ENCODE data around the gene LRRC15.

LRRC15 gene

GRCh38 chr3:194386066-194386465 lies 16.5 kb upstream of the LRRC15 start:
- no peak for DNase-seq (ENCODE audit: low read depth in 3 of 3, low spot score in 1 of 3)

- no peak for DNase-seq (ENCODE audit: low read depth in 3 of 3, low spot score in 1 of 3)
Observed at GRCh38 chr3:194384569-194385001, 15.0 kb upstream of the LRRC15 start.

GRCh38 chr3:194384156-194384555 lies 14.6 kb upstream of the LRRC15 start:
- DNase-seq (ENCODE audit: low read depth in 3 of 3, low spot score in 1 of 3), result no peak

DNA sequence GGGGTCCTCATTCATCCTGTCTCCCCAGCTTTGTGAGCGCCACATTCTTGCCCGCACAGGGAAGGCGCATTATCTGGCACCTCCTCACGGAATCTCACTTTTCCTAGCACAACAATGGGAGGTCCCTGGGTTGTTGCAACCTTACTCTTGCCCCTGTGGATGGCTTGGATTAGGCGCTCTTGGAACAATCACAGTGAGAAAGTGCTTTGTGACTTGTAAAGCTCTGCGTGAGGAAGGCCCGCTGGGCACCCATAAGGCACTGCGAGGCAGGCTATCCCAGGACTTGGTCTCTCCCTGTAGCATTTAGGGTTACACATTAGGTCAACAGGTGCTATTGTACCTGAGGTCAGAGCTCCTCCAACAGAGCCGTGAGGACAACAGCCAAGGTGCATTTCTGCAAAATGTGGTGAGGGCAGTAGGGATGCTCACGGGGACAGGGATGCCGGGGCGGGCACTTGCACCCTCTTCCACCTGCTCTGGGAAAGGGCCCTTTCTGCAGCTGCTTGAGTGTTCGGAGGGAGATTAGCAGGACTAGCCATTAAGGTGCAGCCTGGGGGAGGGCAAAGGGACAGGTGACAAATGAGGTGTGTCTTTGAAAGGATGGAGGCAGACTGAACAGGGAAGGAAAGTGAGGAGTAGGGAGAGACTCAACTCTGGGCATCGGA lies 13.9 kb upstream of the LRRC15 start:
- DNase-seq (ENCODE audit: low read depth in 3 of 3, low spot score in 1 of 3), result no peak

DNA sequence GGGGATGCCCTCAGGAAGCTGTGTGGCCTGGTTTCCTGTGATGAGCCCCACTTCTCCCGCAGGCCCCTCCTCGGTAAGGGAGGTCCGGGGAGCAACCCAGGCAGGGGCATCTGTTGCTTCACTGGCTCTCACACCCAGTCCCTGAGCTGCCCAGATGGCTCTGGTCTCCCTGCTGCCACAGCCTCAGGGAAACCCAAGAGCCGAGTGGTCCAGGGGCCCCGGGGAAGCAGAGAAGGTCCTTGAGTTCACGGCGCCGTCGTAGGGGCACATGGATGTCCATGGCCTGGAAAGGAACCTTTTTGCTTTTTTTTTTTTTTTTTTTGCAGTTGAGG lies 13.3 kb upstream of the LRRC15 start:
- DNase-seq (ENCODE audit: low read depth in 3 of 3, low spot score in 1 of 3), result no peak

DNA sequence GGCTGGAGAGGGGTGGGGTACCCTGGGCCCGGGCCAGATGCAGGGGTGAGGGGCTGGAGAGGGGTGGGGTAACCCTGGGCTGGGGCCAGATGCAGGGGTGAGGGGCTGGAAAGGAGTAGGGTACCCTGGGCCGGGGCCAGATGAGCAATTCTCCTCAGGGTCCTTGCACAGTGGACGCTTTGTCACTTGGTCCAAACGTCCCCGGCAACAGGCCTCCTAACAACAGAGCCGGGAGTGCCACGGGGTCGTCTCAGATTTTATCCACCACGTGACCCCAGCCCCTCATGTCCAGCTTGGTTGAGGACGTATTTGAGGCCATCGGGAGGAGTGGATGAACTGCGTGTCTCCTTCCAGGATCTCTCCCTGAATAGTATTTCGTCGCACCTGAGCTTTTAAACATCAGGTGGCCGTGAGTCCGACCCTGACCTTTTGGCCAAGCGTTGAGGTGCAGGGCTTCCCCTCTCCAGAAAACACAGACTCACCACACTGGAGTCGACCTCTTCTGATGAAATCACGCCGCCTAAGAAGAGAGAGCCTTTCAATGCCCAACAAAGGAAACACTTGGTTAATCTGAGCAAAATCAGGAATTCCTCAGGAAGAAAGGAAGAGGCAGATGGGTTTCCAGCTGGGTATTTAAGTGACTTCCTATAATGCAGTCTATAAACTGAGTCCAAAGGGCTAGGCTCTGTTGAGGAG lies 12.8 kb upstream of the LRRC15 start:
- no peak for DNase-seq (ENCODE audit: low read depth in 3 of 3, low spot score in 1 of 3)

DNA sequence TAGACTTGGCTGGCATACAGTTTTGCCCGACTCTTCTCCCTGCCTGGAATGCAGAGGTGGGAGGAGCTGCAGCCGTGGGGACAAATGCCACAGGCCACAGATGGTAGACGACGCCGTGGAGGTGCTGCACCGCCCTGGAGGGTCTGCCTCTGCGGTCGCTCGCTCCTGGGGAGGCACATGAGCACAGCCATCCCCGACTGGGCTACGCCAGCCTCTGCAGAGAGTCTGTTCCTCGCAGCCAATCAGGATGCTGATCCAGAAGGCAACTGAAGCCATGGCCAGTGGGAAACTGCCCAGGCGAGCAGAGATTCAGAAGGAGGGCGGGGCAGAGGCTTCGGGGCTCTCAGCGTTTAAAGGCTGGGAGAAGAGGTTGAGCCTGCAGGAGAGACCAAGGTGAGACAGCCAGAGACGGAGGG lies 11.9 kb upstream of the LRRC15 start:
- no peak for DNase-seq (ENCODE audit: low read depth in 3 of 3, low spot score in 1 of 3)

DNA sequence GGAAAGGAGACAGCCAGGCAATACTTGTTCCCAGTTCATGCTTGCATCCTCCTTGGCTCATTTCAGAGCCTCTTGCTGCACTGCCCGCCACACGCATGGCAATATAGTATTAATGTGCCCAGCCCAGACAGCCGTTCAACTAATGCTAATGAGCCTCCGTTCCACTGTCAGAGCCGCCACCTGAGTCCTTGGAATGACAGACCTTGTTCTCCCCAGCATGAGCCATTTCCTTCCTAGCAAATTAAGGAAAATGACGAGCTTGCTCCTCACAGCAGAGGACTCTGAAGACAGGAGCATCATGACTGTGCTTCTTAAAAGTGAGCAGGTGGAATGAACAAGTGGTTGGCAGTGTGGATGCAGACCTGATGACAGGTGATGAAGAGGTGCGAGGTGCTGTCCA lies 10.8 kb upstream of the LRRC15 start:
- DNase-seq (ENCODE audit: low read depth in 3 of 3, low spot score in 1 of 3), result no peak

DNA sequence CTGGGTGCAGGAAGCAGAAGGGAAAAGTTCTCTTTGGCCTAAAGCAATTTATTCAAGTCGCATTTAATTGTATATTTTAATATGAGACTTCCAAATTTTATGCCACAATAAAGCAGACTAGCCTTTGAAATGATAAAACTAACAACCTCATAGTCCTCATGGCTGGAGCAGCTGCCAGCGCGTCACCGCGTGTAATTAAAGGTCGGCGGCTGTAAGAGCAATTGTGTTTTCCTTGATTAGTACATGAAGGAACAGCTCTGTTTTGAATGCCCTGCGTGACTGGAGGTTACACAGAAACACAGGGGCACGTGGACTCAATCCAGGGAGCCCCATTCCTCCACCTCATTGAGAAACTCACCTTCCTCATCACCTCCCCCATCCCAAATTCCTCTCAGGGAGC lies 10.1 kb upstream of the LRRC15 start:
- no peak for DNase-seq (ENCODE audit: low read depth in 3 of 3, low spot score in 1 of 3)

DNA sequence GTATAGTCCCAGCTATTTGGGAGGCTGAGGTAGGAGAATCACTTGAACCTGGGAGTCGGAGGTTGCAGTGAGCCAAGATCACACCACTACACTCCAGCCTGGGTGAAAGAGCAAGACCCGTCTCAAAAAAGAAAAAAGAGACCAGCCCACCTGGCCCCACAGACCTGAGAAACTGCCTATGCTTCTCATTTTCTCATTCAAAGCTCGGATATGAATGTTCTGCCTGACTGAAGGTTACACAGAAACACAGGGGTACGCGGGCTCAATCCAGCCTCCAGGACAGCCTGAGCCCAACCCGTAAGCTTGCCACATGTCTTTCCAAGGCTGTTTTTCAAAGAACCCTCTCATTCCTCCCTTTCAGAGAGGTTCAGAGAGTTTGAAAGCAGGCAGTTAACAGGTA lies 9.7 kb upstream of the LRRC15 start:
- DNase-seq (ENCODE audit: low read depth in 3 of 3, low spot score in 1 of 3), result no peak

DNA sequence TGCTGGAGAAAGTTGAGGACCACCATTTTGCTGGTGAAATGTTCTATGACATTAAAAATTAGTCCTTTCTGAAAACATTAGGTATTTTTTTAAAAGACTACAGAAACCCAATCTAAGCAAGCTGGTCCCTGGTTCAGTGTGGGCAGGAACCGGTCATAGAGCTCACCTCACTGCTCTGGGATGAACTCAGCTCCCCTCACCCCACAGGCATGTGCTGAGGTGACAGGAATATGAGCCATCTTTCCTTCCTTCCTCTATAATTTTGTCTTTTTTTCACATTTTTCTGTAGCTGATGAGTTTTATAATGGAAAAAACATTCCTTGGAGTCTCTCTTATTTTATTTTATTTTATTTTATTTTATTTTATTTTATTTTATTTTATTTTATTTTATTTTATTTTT lies 8.2 kb upstream of the LRRC15 start:
- no peak for DNase-seq (ENCODE audit: low read depth in 3 of 3, low spot score in 1 of 3)

GRCh38 chr3:194376241-194376560 lies 6.7 kb upstream of the LRRC15 start:
- no peak for DNase-seq (ENCODE audit: low read depth in 3 of 3, low spot score in 1 of 3)

DNA sequence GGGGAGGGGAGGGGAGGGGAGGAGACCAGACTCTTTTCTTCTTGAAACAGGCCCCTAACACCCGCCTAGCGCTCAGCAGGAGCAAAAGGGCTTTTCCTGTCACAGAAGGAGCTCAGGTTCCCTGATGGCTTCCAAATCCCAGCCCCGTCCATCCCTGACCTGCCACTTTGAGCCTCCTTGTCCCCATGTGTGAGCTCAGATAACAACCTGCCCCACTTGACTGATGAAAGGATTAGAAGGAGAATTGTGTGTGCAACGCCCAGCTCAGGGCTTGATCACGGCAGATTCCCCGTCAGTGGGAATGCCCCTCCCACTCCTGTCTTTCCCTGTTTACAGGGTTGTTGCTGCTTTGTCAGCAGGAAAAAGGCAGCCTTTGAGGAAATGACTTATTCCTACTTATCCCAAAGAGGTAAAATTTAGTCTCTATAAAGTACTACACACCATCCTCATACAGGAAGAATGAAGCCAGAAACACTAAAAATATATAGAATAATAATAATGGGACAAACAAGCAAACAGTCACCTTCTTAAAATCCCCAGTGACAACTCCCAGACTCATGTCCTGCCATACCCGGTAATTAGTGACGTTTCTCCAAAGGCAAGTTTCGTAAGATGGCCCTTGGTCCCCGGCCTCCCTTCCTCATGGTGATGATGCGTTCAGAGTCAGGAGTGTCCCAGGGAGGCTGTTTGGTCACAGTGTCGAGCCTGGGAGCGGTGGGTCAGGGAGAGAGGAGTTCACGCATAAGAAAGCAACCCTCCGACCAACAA lies 6.1 kb upstream of the LRRC15 start:
- no peak for DNase-seq (ENCODE audit: low read depth in 3 of 3, low spot score in 1 of 3)

DNA sequence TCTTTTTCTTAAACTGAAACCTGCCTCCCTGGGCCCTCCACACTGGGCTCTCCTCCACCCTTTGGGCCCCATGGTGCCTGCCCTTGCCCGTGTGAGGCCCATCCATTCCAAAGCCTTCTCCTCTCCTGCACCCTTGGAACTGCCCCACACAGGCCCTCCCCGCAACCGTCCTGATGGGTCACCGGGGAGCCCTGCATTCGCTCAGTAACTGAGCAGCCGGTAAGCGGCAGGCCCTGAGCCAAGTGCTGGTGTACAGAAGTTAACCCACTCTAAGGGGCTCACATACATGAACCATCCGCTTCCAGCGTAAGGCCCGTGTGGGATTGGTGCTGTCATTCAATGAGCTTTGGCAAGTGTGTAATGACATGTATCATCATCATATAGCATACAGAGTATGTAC lies 5.4 kb upstream of the LRRC15 start:
- DNase-seq (ENCODE audit: low read depth in 3 of 3, low spot score in 1 of 3), result no peak

DNA sequence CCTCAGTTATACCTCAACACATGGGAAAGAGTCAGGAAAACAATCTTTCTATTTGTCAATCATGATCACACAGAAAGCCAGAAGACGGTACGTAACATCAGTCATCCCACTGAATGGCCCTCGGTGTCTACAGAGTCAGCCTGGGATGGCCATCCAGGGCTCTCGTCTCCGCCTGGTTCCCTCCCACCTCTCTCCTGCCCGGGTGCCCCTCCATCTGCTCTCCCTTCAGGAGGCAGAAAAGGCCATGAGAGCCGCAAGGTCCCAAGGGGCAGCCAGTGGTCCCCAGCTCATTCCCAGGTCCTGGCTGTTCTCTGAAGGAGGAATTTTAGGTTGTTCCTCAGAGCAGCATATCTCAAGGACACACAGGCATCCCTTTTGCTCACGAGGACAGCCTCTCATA lies 4.4 kb upstream of the LRRC15 start:
- no peak for DNase-seq (ENCODE audit: low read depth in 3 of 3, low spot score in 1 of 3)

GRCh38 chr3:194373028-194373427 lies 3.5 kb upstream of the LRRC15 start:
- DNase-seq (ENCODE audit: low read depth in 3 of 3, low spot score in 1 of 3), result no peak

DNA sequence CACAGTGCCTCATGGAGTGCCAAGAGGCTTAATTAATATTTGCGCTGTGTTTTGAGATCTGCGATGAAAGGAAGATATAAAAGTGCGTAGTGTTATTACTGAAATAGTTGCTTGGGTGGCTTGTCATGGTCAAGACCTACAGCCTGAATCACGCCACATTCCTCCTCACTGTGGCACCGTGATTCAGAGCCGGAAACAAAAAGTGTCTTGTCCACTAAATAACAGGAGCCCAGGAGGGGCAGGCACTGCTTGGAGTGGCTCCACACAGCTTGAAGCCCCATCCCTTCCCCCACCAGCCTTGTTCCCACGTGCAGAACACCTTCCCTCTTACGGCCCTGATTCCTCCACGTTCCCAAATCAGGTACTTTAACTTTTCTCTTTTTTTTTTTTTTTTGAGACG lies 1.2 kb upstream of the LRRC15 start:
- no peak for DNase-seq (ENCODE audit: low read depth in 3 of 3, low spot score in 1 of 3)

DNA sequence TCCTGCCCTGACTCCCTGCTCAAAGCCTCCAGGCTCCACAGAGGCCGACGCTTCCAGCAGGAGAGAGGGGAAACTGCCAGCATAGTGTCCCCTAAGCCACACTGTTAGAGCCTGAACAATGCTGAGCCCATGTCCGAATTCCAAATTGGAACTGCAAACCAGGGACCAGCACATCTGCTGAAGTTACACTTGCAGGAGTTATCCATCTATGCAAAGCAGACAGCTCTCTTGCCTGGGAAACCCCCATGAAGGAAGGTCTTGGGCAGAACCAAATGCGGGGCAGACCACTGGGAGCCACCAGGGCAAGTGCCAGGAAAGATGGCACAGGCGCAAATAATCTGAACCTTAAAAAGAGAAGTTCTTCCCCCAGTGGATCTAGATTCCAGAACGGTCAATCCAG lies 625 bp downstream of the LRRC15 start:
- no peak for DNase-seq (ENCODE audit: low read depth in 3 of 3, low spot score in 1 of 3)

DNA sequence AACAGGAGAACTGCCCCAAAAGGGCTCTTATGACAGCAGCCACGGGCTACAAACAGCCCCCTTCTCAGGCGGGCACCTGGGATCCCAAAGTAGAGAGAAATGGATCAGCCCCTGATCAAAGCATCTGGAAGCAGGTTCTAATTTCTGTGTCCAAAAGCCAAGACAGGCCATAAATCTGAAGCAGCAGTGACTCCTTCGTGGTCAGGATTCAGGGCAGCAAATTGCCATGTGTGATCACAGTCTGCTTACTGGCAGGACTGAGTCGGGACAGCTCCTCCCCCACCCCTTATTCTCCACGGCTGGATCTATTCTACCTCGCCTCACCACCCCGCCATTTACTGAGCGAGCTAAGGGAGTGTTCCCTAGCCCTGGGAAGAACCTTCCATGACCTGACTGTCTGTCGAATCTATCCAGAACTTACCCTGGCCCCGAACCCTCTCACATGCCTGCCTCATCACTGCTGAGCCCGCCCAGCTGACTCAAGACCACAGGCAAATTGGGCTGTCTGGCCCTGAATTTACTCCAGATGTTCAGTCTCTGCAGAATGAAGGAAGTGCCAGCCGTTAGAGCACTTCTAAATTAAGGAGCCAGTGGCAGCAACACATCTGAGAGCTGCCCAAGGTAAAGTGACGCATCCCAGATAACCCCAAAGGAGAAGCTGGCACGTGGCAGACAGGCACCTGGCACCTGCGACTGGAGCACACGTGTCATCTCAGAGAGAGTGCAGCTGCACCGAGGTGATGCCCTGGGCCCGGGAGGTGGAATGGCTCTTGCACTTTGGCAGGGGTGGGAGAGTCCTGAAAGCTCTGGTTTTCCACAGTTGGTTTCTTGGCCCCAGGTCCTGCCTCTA lies 1.3 kb downstream of the LRRC15 start:
- DNase-seq (ENCODE audit: low read depth in 3 of 3, low spot score in 1 of 3), result no peak

DNA sequence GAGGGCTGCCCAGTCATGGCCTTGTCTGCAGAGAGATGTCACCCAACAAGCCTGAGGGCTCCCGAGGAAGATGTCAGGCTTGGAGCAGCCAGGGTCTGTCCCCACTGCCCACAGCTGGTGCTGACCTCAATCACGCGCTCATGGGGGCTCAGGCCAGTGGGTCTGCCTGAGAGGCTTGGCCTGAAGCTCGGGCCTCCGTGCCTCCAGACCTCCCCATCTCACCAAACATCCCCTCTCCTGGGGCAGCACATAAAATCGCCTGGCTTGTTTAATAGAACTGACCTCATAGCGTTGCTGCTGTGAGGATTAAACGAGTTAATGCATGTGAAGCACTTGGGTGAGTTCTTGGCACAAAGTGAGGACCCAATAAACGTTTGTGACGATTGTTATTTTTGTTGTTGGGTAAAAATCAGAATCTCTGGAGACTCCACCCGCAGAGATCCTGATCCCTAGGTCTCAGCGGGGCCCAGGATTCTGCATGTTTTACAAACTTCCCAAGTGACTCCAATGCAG lies 3.5 kb downstream of the LRRC15 start:
- DNase-seq (ENCODE audit: low read depth in 3 of 3, low spot score in 1 of 3), result no peak

DNA sequence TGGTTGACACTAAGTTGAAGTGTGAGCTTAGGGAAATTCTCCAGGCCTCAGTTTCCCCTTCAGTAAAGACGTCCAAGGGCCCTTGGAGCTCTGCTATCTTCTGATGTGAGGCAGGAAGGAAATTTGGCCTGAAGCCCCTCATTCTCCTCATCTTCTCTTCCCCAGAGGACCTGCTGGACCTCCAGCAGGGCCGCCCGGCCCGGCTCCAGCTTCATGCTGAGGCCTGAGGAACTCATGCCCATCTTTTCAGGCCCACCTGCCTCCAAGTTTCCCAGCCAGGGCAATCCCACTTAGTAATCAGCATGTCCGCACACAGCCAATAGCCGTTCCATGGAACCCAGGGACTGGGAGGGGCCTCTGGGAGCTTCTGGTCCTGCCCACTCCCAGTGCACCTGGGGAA lies 4.0 kb downstream of the LRRC15 start:
- DNase-seq (ENCODE audit: low read depth in 3 of 3, low spot score in 1 of 3), result no peak
